Stimulated activated CD8-positive, alpha-beta memory T cell treated with anti-CD3 and anti-CD28 coated beads, Interleukin-7, amount 100 ng/mL, for 1 hour (primary cell): ENCODE measurements around the gene ANKRD44.

Source experiments
- DNase-seq, 2 donors: peaks; one replicate each; pipeline ENCODE4 v3.0.0-alpha.2; 2020; ENCODE audit warnings: low read depth in 2 of 2

The ANKRD44 gene

DNA sequence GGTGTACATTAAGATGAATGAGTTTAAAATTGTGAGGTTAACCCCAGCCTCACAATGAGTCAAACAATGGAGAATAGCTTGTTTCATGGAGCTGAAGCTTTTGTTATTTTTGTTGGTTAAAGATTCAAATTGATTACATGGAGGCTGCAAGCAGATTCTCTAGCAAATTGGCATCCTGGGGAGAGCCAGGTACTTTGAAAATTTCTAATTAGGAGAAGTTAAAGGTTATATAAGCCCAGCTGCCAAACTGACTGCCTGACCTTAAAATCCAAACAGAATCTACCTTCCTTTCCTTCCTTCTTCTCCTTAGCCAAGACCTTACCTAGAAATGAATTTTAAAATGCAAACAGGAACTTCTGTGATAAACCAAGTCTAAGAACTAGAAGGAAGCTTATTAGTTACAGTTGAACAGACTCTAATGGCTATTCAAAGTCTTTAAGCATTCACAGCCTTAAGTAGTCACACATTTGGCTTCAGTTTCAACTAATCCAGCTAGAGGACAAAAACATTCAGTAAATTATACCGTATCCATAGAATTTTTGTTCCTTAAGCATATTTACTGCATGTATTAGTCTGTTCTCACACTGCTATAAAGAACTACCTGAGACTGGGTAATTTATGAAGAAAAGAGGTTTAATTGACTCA lies 352.6 kb downstream of the ANKRD44 start:
- DNase-seq = no peak

DNA sequence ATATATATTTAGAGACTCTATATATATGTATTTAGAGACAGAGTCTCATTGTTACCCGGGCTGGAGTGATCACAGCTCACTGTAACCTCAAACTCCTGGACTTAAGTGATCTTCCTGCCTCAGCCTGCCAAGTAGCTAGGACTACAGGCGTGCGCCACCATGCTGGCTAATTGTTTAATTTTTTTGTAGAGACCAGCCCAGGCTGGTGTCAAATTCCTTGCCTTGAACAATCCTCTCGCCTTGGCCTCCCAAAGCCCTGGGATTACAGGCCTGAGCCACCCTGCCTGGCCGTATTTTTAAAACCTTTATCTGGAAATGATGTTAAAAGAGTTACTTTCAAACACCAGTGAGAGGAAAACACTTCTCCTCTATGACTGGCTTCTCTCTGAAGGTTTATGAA lies 353.1 kb downstream of the ANKRD44 start:
- no peak for DNase-seq

DNA sequence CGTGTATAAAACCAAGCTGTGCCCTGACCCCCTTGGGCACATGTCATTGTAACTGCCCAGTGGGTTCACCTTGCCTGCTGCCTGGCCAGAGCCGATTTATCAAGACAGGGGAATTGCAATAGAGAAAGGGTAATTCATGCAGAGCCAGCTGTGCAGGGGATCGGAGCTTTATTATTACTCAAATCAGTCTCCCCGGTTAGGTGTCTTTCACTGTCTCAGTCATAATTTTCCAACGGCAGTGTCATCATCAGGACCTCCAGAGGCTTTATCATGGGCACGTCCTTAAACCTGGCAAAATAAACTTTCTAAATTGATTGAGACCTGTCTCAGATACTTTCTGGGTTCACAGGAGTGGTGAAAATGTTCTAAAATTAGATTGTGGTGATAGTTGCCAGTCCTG lies 354.5 kb downstream of the ANKRD44 start:
- DNase-seq = no peak

DNA sequence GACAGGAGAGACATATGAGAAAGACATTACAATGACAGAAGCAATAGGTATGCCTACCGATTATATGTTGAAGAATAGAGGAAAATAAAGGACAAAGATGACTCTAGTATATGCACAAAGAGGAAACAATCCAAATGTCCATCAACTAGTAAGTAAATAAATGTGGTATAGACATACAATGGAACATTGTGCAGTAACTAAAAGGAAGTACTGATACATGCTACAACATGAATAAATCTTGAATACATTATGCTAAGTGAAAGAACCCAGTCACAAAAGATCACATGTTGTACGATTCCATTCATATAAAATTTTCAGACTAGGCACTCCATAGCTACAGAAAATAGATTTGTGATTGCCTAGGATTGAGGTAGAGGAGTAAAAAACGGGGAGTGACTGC lies 355.5 kb downstream of the ANKRD44 start:
- no peak for DNase-seq

DNA sequence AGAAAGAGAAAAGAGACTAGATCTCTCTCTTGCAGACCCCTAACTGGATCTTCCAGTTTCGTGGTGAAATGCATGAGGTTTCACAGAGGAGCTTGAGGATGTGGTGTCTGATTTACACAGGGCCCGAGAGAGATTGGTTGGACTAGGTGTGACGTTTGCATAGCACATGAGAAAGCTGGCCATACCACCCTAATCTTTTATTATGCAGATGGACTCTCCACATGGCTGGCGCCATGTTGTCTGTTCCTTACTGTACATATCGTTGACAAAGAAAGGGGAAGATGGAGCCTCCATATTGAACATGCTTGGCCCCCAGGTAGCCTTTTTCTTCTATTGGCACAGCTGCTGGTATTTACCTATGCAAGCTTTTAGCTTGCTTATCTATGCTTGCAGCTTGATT lies 356.6 kb downstream of the ANKRD44 start:
- no peak for DNase-seq

DNA sequence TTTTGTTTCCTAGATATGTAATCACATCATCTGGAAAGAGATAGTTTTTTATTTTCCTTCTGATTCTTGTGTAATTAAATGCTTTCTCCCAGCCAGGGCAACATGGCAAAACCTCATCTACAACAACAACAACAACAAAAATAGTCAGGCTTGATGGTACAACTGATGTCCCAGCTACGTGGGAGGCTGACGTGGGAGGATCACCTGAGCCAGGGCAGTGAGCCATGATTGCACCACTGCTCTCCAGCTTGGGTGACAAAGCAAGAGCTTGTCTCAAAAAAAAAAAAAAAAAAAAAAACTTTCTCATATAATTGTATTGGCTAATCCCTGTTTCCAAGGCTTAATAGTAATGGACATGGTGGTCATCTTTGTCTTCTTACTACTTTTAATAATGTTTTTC lies 357.6 kb downstream of the ANKRD44 start:
- no peak for DNase-seq

DNA sequence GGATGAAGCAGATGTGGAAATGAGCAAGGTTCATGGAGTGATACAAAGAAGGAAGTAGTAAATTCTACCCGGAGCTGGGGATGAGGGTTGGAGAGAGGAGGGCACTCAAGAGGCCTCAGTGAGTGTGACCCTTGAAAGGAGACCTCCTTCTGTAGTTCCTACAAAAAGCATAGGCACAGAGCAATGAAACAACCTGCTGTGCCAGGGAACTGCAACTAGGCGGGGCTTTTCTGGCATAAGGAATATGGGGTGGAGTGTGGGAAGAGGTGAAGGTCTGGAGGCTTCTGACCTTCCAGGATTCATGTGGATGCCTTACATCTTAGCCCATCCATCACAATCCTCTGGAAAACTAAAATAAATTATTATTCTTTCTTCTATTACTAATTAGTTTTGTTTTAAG lies 358.6 kb downstream of the ANKRD44 start:
- DNase-seq = no peak

DNA sequence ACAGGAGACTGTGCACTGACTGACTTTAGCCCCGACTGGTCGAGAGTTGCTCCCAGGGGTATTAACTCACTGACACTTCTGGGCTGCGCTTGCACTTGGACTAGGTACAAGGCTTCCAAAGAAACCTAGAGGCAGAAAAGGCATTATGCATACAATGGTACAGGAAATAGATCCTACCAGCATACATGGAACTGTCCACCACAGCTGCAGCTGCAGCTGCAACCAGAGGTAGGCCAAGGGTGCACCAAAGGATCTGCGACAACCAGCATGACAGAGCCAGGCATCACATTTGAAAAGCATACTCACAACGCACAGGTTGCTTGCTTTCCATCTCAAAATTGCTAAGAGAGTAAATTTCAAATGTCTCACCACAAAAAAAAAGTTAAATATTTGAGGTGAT lies 361.5 kb downstream of the ANKRD44 start:
- DNase-seq = no peak

DNA sequence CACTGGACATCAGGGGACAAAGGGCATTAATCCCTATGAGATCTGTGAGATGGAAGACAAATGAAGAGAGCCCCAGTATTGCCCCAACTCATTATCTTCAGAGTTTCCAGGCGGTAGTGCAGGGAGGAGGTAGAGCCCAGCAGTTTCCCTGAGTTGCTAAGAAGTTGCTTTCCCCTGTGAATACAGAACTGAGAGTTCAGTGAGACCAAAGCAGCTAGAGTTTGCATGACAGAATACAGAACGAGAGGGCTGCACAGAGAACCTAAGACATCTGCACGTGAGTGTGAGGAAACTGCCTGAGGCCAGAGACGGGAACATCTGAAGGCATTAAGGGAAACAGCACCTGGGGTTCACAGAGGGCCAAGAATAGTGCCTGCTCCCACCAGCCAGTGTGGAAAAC lies 366.0 kb downstream of the ANKRD44 start:
- DNase-seq = no peak

DNA sequence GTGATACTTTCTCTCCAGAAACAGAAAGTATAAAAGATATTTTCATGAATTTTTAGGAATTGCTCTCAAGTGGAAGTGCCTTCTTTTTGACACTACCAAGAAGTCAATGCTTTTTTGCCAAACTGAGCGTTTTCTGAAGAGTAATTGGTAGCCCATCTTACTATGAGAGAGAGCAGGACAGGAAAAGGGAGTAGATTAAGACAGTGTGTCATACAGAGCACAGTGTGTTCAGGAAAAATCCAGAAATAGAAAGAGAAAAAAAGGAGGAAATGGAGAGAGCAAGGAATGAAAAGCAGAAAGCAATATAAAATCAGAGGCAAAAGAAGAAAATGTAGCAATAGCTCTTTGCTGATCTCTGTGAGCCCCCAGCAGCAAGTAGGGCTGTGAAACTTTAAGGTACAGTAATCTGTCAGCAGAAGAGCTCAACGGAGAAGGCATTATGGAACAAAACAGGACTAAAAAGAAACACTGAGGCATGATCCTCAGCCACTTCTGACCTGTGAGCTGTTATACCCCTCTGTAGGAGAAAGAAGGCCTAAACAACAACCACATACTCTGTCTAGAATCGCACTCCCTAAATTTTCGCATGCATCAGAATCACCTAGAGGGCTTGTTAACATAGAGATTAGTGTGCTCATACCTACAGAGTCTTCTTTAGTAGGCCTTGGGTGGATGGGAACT lies 369.0 kb downstream of the ANKRD44 start:
- no peak for DNase-seq

DNA sequence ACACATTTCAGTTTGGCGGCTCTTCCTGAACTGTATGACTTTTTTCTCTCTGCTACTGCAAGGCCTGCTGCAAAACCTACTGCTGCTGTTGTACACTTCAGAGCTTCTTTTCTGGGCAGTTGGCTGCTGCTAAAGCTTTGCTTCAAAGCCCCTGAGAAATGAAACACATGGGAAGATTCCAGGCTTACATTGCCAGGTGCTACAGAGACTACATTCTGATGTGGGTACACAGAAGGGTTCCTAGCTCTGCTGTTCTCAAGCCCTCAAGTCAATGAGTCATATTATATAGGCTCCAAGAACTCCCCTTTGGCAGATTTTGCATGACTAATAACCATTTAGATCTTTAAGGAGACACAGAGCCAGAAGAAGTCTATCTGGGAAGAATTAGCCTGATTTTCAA lies 371.2 kb downstream of the ANKRD44 start:
- DNase-seq = no peak
